ENCODE measurements around the gene AIG1.

The AIG1 gene

GRCh38 chr6:143195349-143195845 is 134.7 kb downstream of the AIG1 start:
- DNase-seq (ENCODE audit: low read depth in 2 of 2), result no peak

- DNase-seq (ENCODE audit: low read depth in 2 of 2), result no peak
Observed at GRCh38 chr6:143196525-143197225, 136.0 kb downstream of the AIG1 start.

DNA sequence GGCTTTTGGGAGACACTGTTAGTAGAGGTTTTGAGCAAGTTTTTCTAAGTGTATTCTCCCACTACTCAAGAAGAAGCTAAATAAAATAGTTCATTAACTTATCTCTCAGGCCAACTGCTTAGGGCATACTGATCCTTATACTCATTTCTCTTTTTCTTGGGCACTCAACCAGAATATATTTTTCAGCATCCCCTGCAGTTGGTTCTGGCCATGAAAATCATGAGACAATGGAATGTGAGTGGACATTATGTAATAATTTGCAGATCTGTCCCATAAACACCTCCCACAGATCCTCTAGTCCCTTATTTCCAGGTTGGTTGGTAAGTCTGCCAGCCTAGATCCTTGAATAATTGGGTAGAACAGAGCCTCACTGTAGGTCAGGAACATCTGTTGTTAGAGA is 136.7 kb downstream of the AIG1 start:
- no peak for DNase-seq (ENCODE audit: low read depth in 2 of 2)

GRCh38 chr6:143198312-143198711 is 137.6 kb downstream of the AIG1 start:
- DNase-seq (ENCODE audit: low read depth in 2 of 2), result no peak

- no peak for DNase-seq (ENCODE audit: low read depth in 2 of 2)
Observed at GRCh38 chr6:143199291-143199690, 138.6 kb downstream of the AIG1 start.

- DNase-seq (ENCODE audit: low read depth in 2 of 2), result no peak
Observed at GRCh38 chr6:143200167-143200770, 139.6 kb downstream of the AIG1 start.

GRCh38 chr6:143204045-143204444 is 143.4 kb downstream of the AIG1 start:
- DNase-seq (ENCODE audit: low read depth in 2 of 2), result no peak

DNA sequence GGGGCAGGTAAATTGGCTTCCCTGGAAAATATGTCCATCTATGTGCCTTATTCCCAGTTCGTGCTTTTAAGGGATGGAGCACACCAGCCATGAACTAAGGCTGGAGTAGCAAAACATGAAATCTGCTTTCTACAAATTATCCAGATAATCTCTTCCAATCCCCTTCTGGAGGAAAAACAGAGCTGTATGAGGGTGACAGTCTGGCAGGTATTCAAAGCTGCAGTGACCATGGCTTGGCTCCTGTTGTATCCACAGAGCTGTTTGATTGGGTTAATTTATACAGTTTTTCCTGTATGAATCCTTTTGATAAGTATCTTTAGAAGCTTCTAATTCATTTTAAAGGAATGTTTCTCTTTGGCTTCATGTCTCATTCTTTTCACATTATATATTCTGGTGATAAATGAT is 144.4 kb downstream of the AIG1 start:
- DNase-seq (ENCODE audit: low read depth in 2 of 2), result no peak

GRCh38 chr6:143205585-143205984 is 144.9 kb downstream of the AIG1 start:
- no peak for DNase-seq (ENCODE audit: low read depth in 2 of 2)

GRCh38 chr6:143205991-143206390 is 145.3 kb downstream of the AIG1 start:
- no peak for DNase-seq (ENCODE audit: low read depth in 2 of 2)

DNA sequence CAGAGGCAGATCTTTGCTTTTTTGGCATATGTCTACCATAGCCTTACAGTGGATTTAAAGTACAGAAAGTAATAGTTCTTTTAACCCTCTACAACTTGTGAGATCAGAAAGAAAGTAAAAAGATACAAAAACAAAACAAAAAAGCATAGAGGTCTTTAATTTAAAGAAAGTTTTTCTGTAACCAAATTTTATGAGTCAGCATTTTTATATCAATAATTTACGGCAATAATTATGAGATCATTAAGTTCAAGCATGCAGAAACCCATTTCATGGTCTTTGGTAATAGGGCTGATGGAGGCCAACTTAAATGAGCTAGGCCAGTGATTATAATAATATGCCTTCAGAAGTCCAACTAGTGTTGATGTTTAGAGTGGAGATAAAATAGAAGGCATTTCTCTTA is 145.9 kb downstream of the AIG1 start:
- no peak for DNase-seq (ENCODE audit: low read depth in 2 of 2)

- no peak for DNase-seq (ENCODE audit: low read depth in 2 of 2)
Observed at GRCh38 chr6:143210420-143210819, 149.7 kb downstream of the AIG1 start.

DNA sequence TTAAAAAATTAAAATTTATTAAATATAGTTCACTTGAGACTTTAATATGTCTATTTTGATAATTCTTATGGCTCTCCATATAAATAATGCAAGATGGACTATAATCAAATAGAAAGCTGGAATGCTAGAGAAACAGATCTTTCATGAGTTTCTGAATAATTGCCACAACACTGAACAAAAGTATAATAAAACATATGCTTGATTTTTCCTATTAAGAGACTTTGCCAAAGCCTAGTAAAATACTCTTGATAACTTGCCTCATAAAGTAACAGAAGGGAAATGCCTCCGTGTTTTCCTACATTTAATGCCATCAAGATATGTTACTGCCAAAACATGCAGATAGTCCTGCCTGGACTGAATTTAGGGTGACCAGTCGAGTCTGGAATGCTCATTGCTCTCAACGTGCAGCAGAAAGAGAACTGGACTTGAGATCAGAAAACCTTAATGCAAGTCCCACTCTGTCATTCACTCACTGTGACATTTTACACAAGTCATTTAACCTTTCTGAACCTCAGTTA is 153.2 kb downstream of the AIG1 start:
- no peak for DNase-seq (ENCODE audit: low read depth in 2 of 2)

DNA sequence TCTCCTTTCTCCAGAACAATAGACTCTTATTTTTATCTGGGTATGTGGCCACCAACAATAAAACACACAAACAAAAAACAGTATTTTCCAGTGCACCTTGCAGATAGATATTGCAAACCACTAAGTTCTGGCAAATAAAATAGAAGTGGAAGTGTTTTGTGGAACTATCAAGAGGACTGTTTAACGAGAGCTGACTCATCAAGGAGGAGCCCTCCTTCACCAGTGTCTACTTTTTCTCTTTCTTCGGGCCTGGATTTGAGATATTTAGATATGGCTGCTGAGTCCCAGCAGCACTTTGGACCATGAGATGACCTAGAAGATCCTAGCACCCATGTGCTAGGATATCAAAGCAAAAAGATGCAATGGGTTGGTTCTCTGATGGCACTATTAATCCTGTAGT is 154.7 kb downstream of the AIG1 start:
- DNase-seq (ENCODE audit: low read depth in 2 of 2), result no peak

DNA sequence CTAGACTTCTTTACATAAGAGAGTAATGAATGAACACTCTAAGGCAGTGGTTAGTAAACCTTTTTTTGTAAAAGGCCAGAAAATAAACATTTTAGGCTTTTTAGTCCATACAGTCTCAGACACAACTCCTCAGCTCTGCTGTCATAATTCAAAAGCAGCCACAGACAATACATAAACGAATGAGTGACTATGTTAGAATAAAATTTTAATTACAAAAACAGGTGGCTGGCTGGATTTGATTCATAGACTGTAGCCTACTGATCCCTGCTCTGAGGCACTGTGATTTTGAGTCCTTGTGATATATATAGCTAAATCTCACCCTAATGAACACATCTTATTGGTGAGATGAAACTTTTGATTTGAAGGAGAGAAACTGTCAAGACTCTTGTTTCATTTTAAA is 155.1 kb downstream of the AIG1 start:
- no peak for DNase-seq (ENCODE audit: low read depth in 2 of 2)

DNA sequence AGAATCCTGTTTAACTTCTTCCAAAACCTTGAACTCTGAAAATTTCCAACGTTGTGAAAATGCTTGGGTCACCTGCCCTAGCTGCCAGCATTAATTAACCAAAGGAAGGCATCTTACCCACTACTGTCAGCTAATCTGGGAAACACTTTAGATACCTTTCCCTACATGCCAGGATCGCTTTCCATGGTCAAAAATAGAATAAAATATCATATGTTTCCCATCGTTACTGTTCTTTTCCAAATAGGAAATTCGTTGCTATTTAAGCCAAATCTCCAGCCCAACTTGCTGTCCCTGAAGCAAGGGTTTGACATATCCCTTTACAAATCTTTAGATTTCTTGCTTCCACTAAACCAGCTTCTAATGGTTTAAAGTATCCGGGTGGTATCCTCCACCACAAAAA is 157.5 kb downstream of the AIG1 start:
- no peak for DNase-seq (ENCODE audit: low read depth in 2 of 2)

GRCh38 chr6:143221698-143222097 is 161.0 kb downstream of the AIG1 start:
- DNase-seq (ENCODE audit: low read depth in 2 of 2), result no peak

- no peak for DNase-seq (ENCODE audit: low read depth in 2 of 2)
Observed at GRCh38 chr6:143222310-143222709, 161.6 kb downstream of the AIG1 start.

- DNase-seq (ENCODE audit: low read depth in 2 of 2), result no peak
Observed at GRCh38 chr6:143222801-143223231, 162.1 kb downstream of the AIG1 start.

- DNase-seq (ENCODE audit: low read depth in 2 of 2), result no peak
Observed at GRCh38 chr6:143223895-143224294, 163.2 kb downstream of the AIG1 start.

DNA sequence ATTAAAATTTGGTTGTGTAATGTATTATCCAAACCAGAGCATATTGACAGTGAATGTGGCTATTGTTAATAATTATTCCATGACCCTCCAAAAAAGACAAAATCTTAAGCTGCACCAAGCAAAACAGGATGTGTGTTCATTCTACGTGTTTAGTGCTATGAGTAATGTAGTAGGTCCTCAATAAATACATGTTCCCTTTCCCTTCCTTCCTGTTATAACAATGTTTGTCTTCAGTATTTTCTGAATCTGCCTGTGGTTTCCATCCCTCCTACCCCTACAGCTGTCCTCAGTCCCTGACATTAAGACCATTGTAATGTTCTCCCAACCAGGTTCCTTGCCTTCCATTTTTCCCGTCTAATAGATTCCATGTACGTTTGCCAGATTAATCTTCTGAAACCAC is 163.8 kb downstream of the AIG1 start:
- DNase-seq (ENCODE audit: low read depth in 2 of 2), result no peak

DNA sequence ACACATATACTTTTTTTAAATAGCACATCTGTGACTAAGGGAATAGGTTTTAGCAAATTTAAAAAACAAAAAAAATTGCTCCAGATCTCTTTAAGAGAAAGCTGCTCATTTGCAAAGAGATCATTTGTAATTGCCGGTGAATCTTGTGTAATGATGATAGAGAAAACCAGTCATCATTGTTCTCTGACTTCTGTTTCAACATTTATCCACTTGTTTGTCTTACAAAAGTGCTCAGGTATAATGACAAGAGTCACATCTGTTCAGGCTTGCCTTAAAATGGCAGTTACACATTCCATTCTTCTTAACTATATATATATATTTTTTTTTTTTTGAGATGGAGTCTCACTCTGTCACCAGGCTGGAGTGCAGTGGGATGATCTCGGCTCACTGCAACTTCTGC is 165.2 kb downstream of the AIG1 start:
- DNase-seq (ENCODE audit: low read depth in 2 of 2), result no peak

DNA sequence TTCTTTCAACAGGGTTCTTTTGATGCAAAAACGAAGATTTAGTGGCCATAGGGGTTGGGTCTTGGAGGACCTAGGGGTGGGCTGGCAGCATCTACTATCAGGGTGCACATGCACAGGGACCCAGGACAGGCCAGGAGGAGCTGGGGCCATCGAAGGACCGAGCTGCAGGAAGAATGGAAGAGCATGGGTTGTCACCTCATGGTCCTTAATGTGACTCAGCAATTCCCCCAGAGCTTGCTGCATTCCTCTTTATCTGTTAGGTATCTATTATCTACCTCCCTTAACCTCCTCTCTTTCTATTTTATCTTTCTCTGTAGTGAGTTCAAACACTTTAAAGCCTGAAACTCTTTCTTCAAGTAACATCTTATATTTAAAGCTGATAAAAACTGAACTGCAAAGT is 167.0 kb downstream of the AIG1 start:
- DNase-seq (ENCODE audit: low read depth in 2 of 2), result no peak
